GM12878 (cell line): Measurements from ENCODE around the gene TPRA1. TPM values are rescaled to one million over a fixed set of nuclear protein-coding genes. Genes with fewer than 3 reads are reported as not detected.

Experiments
- ATAC-seq: fragments of 200-7000 bp; cut with Tn5 transposase; 3 replicates; pipeline ENCODE4 v1.9.1; 2020; ENCODE audit warnings: mild to moderate bottlenecking, moderate library complexity
- BruUV-seq: library from RNA; stranded (reverse); fragments of 400-500 nt; replicated peaks from 2 replicates; lab custom pipeline; 2021; lab: Mats Ljungman, UMichigan
- CTCF ChIA-PET: fragments of 300-600 bp; sonication (Branson Sonifier 250); formaldehyde crosslinking; extraction: SDS; loops from one replicate; lab custom pipeline; 2021; ENCODE audit warnings: inconsistent platforms; lab: Yijun Ruan, JAX
- POLR2A ChIA-PET: fragments of 350-600 bp; formaldehyde crosslinking; extraction: SDS; loops from one replicate; lab custom pipeline; 2021; ENCODE audit warnings: inconsistent platforms; lab: Charles Lee
- RAD21 ChIA-PET: fragments of 300-600 bp; sonication (Branson Sonifier 250); formaldehyde crosslinking; loops from one replicate; lab custom pipeline; 2023; ENCODE audit warnings: antibody characterized with exemption; ENCODE audit not compliant: unreplicated experiment; lab: Charles Lee
- SMC1A ChIA-PET: fragments of 300-600 bp; sonication (Branson Sonifier 250); formaldehyde crosslinking; loops from one replicate; lab custom pipeline; 2023; ENCODE audit not compliant: unreplicated experiment, uncharacterized antibody; lab: Charles Lee
- DNase-seq: peaks from one replicate; pipeline ENCODE4 v3.0.0-alpha.2; 2011; ENCODE audit warnings: low read depth, low spot score
- FAIRE-seq: peaks from 3 replicates; lab custom pipeline; 2011; peaks lifted over from hg19 to GRCh38; lab: Jason Lieb, UNC
- H2AFZ ChIP-seq: 2 replicates; pipeline ENCODE4 v1.6.0; 2011; ENCODE audit warnings: low read depth, low read length, control low read depth; ENCODE audit not compliant: control insufficient read depth
- H3K27ac ChIP-seq: 2 replicates; pipeline ENCODE4 v1.5.1; 2011; ENCODE audit warnings: control low read depth; ENCODE audit not compliant: control insufficient read depth, insufficient read depth
- H3K27me3 ChIP-seq, 2 experiments: replicated peaks in 1 of 2; 2 replicates each; pipeline versions ENCODE4 v1.6.0 to v1.6.1; 2011; ENCODE audit warnings: low read length in 1 of 2; ENCODE audit not compliant: control insufficient read depth in 2 of 2, insufficient read depth in 2 of 2
- H3K36me3 ChIP-seq, 2 experiments: 2 replicates each; pipeline ENCODE4 v1.5.1; 2011; ENCODE audit warnings: low read length in 1 of 2; ENCODE audit not compliant: control insufficient read depth in 2 of 2, insufficient read depth in 2 of 2
- H3K4me1 ChIP-seq: 2 replicates; pipeline ENCODE4 v1.6.1; 2011; ENCODE audit warnings: mild to moderate bottlenecking, low read length, moderate library complexity, mixed read lengths; ENCODE audit not compliant: control insufficient read depth, insufficient read depth
- H3K4me2 ChIP-seq: 2 replicates; pipeline ENCODE4 v1.6.0; 2011; ENCODE audit warnings: control low read depth; ENCODE audit not compliant: control insufficient read depth, insufficient read depth
- H3K4me3 ChIP-seq: fragments of 200-600 bp; sonication (generic); 2 replicates; pipeline ENCODE4 v1.5.1; 2016
- H3K79me2 ChIP-seq: 2 replicates; pipeline ENCODE4 v1.6.0; 2011; ENCODE audit warnings: low read length; ENCODE audit not compliant: control insufficient read depth, insufficient read depth
- H3K9ac ChIP-seq: 2 replicates; pipeline ENCODE4 v1.8.0; 2011; ENCODE audit warnings: low read length, control low read depth, mixed read lengths; ENCODE audit not compliant: control insufficient read depth, insufficient read depth
- H3K9me3 ChIP-seq: replicated peaks from 3 replicates; pipeline ENCODE4 v1.5.1; 2011; ENCODE audit warnings: mild to moderate bottlenecking, low read length; ENCODE audit not compliant: control insufficient read depth, insufficient read depth
- H4K20me1 ChIP-seq: 2 replicates; pipeline ENCODE4 v1.6.0; 2011; ENCODE audit not compliant: control insufficient read depth, insufficient read depth
- DPF2 ChIP-seq: fragments of 450-650 bp; IDR thresholded peaks from 2 replicates; pipeline ENCODE4 v1.6.1; 2017; ENCODE audit warnings: mild to moderate bottlenecking
- JUNB ChIP-seq: IDR thresholded peaks from 2 replicates; pipeline ENCODE4 v1.6.1; 2016; ENCODE audit warnings: antibody characterized with exemption, mild to moderate bottlenecking
- MXI1 ChIP-seq: fragments of 150-350 bp; IDR thresholded peaks from 2 replicates; pipeline ENCODE4 v1.6.1; 2011; ENCODE audit warnings: low read depth, mild to moderate bottlenecking, inconsistent platforms, low read length, improper control_type of control experiment
- POLR2AphosphoS2 ChIP-seq: IDR thresholded peaks from 2 replicates; pipeline ENCODE4 v1.6.1; 2011; ENCODE audit warnings: low read depth, mild to moderate bottlenecking, low read length, improper control_type of control experiment, moderate library complexity
- SMARCA5 ChIP-seq: fragments of 450-650 bp; IDR thresholded peaks from 2 replicates; pipeline ENCODE4 v1.6.1; 2017; ENCODE audit warnings: mild to moderate bottlenecking
- TAF1 ChIP-seq: IDR thresholded peaks from 2 replicates; pipeline ENCODE4 v1.6.1; 2011; ENCODE audit warnings: mild to moderate bottlenecking, low read depth, low read length, borderline replicate concordance
- TCF12 ChIP-seq: IDR thresholded peaks from 2 replicates; pipeline ENCODE4 v1.6.1; 2011; ENCODE audit warnings: low read depth, mild to moderate bottlenecking, low read length
- ZNF207 ChIP-seq: fragments of 450-650 bp; IDR thresholded peaks from 2 replicates; pipeline ENCODE4 v1.6.1; 2014; ENCODE audit warnings: antibody characterized with exemption, mild to moderate bottlenecking, borderline replicate concordance
- ZNF24 ChIP-seq: fragments of 450-650 bp; IDR thresholded peaks from 2 replicates; pipeline ENCODE4 v1.6.1; 2017; ENCODE audit warnings: antibody characterized with exemption, mild to moderate bottlenecking
- ZNF384 ChIP-seq: IDR thresholded peaks from 2 replicates; pipeline ENCODE4 v1.6.1; 2012; ENCODE audit warnings: low read depth, mild to moderate bottlenecking, low read length, improper control_type of control experiment, borderline replicate concordance
- WGBS: methylation state at CpG from one replicate; pipeline ENCODE4 v1.1.6; 2016; ENCODE audit warnings: low lambda C conversion rate; ENCODE audit not compliant: insufficient replicate concordance, insufficient coverage; ENCODE audit errors: missing lambda C conversion rate; 5-methylcytosine and 5-hydroxymethylcytosine counted together
- in situ Hi-C: fragments of 300-500 bp; cut with MboI; formaldehyde crosslinking; loops from 9 replicates; pipeline ENCODE4 v1.14.3; 2018; ENCODE audit warnings: mixed read lengths
- intact Hi-C: fragments of 100-400 bp; cut with micrococcal nuclease; formaldehyde crosslinking; loops from one replicate; pipeline ENCODE4 v1.14.2; 2022; ENCODE audit not compliant: unreplicated experiment
- polyA plus RNA-seq, 11 experiments: library from polyadenylated mRNA; depleted of rRNA in 4 of 11; unstranded in 6 of 11; stranded (reverse) in 5 of 11; fragments of >200 nt; fragmentation: Nextera tagmentation in 4 of 11; fragmentation: Illumina TruSeq in 1 of 11; extraction: Ambion mirVana in 4 of 11; extraction: Trizol in 1 of 11; gene quantifications; 1 replicate in 1 of 11; 2 replicates in 10 of 11; pipeline versions ENCODE4 v1.2.1 to v1.2.3, GENCODE V29; 2011 to 2016; ENCODE audit warnings: inconsistent platforms in 2 of 11, missing spikeins in 2 of 11, low read depth in 1 of 11
- total RNA-seq, 4 experiments: library from RNA; depleted of rRNA in 3 of 4; stranded (reverse); fragments of >200 nt in 3 of 4; fragmentation: Illumina TruSeq in 1 of 4; extraction: Trizol in 1 of 4; gene quantifications; 2 replicates each; pipeline versions ENCODE4 v1.2.1 to v1.2.3, GENCODE V29; 2013 to 2021
- TF ChIP-seq, protein P1 (sequence below): IDR thresholded peaks from 2 replicates; pipeline ENCODE4 v1.6.1; 2011; ENCODE audit warnings: borderline replicate concordance, low read depth, mild to moderate bottlenecking, moderate library complexity, low read length; ENCODE audit not compliant: insufficient read depth, poor library complexity, severe bottlenecking
- TF ChIP-seq, protein P2 (sequence below): fragments of 450-650 bp; IDR thresholded peaks from 2 replicates; pipeline ENCODE4 v1.6.1; 2016; ENCODE audit warnings: mild to moderate bottlenecking
- TF ChIP-seq, protein P3 (sequence below): fragments of 450-650 bp; IDR thresholded peaks from 2 replicates; pipeline ENCODE4 v1.6.1; 2018; ENCODE audit warnings: mild to moderate bottlenecking, low read depth, moderate library complexity; ENCODE audit not compliant: partially characterized antibody

The TPRA1 gene
- total and polyA plus RNA-seq, 10 of the 15 experiments (the other 5 are each of a cell fraction or from before 2014, with no cell fraction given) = 1.8 to 39.6 (median 26.6) TPM

DNA sequence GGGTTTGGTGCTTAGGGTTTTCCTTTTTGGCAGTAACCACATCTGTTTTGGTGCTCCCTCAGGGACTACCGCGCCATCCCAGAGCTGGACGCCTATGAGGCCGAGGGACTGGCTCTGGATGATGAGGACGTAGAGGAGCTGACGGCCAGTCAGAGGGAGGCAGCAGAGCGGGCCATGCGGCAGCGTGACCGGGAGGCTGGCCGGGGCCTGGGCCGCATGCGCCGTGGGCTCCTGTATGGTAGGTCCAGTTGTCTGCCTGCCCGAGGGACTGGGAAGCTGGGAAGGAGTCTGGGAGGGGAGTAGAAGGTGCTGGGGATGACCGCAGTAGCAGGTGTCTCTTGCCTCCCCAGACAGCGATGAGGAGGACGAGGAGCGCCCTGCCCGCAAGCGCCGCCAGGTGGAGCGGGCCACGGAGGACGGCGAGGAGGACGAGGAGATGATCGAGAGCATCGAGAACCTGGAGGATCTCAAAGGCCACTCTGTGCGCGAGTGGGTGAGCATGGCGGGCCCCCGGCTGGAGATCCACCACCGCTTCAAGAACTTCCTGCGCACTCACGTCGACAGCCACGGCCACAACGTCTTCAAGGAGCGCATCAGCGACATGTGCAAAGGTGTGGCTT lies 14.1 kb upstream of the TPRA1 start:
- Histone ChIP-seq H2AFZ (no peak overlapping the region), H3K4me2 (peak overlapping the region; percentile 72), H3K4me1 (peaks cover 18% of the 10 kb centered on the region), H3K4me3 (peak overlapping the region; percentile 41; the same call in 1 of the 2 replicates), H3K27ac (0 out of 2 replicates have a peak overlapping the region, but pooled peaks have one; percentile 19), H3K27me3 (no peaks in the 10 kb centered on the region), H3K9ac (no peak overlapping the region), H3K9me3 (no peaks in the 10 kb centered on the region), H4K20me1 (no peaks in the 10 kb centered on the region), H3K36me3 (peaks cover 45 to 50% of the 10 kb centered on the region in 2 experiments), H3K79me2 (peaks cover 43% of the 10 kb centered on the region)
- in situ Hi-C loops (no loop called here), intact Hi-C loops (no loop called here)
- no peak for ATAC-seq
- TF ChIP-seq, protein P1, sequence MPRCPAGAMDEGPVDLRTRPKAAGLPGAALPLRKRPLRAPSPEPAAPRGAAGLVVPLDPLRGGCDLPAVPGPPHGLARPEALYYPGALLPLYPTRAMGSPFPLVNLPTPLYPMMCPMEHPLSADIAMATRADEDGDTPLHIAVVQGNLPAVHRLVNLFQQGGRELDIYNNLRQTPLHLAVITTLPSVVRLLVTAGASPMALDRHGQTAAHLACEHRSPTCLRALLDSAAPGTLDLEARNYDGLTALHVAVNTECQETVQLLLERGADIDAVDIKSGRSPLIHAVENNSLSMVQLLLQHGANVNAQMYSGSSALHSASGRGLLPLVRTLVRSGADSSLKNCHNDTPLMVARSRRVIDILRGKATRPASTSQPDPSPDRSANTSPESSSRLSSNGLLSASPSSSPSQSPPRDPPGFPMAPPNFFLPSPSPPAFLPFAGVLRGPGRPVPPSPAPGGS = no peak
- no peak for TF ChIP-seq ZNF207
- no peak for TF ChIP-seq TAF1
- TF ChIP-seq SMARCA5 = no peak
- no peak for TF ChIP-seq POLR2AphosphoS2
- no peak for TF ChIP-seq TCF12
- no peak for TF ChIP-seq ZNF24
- TF ChIP-seq, protein P2, sequence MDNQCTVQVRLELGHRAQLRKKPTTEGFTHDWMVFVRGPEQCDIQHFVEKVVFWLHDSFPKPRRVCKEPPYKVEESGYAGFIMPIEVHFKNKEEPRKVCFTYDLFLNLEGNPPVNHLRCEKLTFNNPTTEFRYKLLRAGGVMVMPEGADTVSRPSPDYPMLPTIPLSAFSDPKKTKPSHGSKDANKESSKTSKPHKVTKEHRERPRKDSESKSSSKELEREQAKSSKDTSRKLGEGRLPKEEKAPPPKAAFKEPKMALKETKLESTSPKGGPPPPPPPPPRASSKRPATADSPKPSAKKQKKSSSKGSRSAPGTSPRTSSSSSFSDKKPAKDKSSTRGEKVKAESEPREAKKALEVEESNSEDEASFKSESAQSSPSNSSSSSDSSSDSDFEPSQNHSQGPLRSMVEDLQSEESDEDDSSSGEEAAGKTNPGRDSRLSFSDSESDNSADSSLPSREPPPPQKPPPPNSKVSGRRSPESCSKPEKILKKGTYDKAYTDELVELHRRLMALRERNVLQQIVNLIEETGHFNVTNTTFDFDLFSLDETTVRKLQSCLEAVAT = no peak
- no peak for TF ChIP-seq JUNB
- TF ChIP-seq DPF2 = no peak
- TF ChIP-seq, protein P3, sequence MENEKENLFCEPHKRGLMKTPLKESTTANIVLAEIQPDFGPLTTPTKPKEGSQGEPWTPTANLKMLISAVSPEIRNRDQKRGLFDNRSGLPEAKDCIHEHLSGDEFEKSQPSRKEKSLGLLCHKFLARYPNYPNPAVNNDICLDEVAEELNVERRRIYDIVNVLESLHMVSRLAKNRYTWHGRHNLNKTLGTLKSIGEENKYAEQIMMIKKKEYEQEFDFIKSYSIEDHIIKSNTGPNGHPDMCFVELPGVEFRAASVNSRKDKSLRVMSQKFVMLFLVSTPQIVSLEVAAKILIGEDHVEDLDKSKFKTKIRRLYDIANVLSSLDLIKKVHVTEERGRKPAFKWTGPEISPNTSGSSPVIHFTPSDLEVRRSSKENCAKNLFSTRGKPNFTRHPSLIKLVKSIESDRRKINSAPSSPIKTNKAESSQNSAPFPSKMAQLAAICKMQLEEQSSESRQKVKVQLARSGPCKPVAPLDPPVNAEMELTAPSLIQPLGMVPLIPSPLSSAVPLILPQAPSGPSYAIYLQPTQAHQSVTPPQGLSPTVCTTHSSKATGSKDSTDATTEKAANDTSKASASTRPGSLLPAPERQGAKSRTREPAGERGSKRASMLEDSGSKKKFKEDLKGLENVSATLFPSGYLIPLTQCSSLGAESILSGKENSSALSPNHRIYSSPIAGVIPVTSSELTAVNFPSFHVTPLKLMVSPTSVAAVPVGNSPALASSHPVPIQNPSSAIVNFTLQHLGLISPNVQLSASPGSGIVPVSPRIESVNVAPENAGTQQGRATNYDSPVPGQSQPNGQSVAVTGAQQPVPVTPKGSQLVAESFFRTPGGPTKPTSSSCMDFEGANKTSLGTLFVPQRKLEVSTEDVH = no peak
- no peak for TF ChIP-seq ZNF384
- no peak for TF ChIP-seq MXI1
- WGBS = 94% methylated on average over 32 of the region's 41 CpGs
- no peak for FAIRE-seq
- ChIA-PET SMC1A (interaction anchor here (1.3 kb wide), 1 partner anchor 43 kb away, joined by 3 read pairs; no protein-coding TSS in a partner anchor), CTCF (no interaction called here), POLR2A (no interaction called here), RAD21 (no interaction called here)
- DNase-seq = no peak
- BruUV-seq = no TSS peak
